K562 (cell line): ENCODE data around the gene MYO7A. TPM values are rescaled to one million over a fixed set of nuclear protein-coding genes. Genes with fewer than 3 reads are reported as not detected.

Experiments
- ATAC-seq: fragments of 200-7000 bp; cut with Tn5 transposase; 3 replicates; pipeline ENCODE4 v1.9.1; 2020; ENCODE audit warnings: moderate library complexity
- BruUV-seq: library from RNA; stranded (reverse); fragments of 400-500 nt; replicated peaks from 2 replicates; lab custom pipeline; 2021; lab: Mats Ljungman, UMichigan
- CTCF ChIA-PET: fragments of 300-600 bp; formaldehyde crosslinking; extraction: SDS; loops from one replicate; lab custom pipeline; 2021; ENCODE audit warnings: low intra/inter-chr PET ratio; lab: Yijun Ruan, JAX
- POLR2A ChIA-PET: fragments of 300-600, 350-650 bp; sonication (Branson Sonifier 250); formaldehyde crosslinking; extraction: SDS; loops from one replicate; lab custom pipeline; 2021; ENCODE audit warnings: antibody characterized with exemption, inconsistent platforms; lab: Yijun Ruan, JAX
- DNase-seq, 4 experiments: peaks; one replicate each; pipeline versions ENCODE4 v3.0.0 to v3.0.0-alpha.2; 2011 to 2018; ENCODE audit warnings: low spot score in 3 of 4, mixed read lengths in 3 of 4; ENCODE audit errors: extremely low read depth in 1 of 4
- FAIRE-seq: peaks from 2 replicates; lab custom pipeline; 2011; peaks lifted over from hg19 to GRCh38; lab: Jason Lieb, UNC
- H2AFZ ChIP-seq: 2 replicates; pipeline ENCODE4 v1.6.0; 2011; ENCODE audit warnings: low read depth, low read length, control low read depth, inconsistent platforms
- H3K27ac ChIP-seq: fragments of 200-600 bp; 3 replicates; pipeline ENCODE4 v1.8.0; 2011; ENCODE audit warnings: low read depth, mild to moderate bottlenecking, control low read depth, inconsistent platforms, low read length, moderate library complexity, mixed read lengths; ENCODE audit errors: extremely low read depth
- H3K27me3 ChIP-seq, 2 experiments: fragments of 300-600 bp in 1 of 2; 2 replicates in 1 of 2; 3 replicates in 1 of 2; pipeline versions ENCODE4 v1.6.0 to v1.8.0; 2011; ENCODE audit warnings: inconsistent platforms in 2 of 2, low read length in 2 of 2, mild to moderate bottlenecking in 1 of 2, mixed read lengths in 1 of 2, moderate library complexity in 1 of 2; ENCODE audit not compliant: control insufficient read depth in 2 of 2, insufficient read depth in 2 of 2
- H3K36me3 ChIP-seq: fragments of 300-600 bp; 3 replicates; pipeline ENCODE4 v1.8.0; 2011; ENCODE audit warnings: mild to moderate bottlenecking, low read length, inconsistent platforms; ENCODE audit not compliant: control insufficient read depth, insufficient read depth
- H3K4me1 ChIP-seq, 2 experiments: fragments of 200-600 bp in 1 of 2; replicated peaks in 1 of 2; 2 replicates in 1 of 2; 3 replicates in 1 of 2; pipeline versions ENCODE4 v1.5.1 to v1.8.0; 2011; ENCODE audit warnings: inconsistent platforms in 2 of 2, low read length in 2 of 2, mild to moderate bottlenecking in 1 of 2, mixed read lengths in 1 of 2, moderate library complexity in 1 of 2; ENCODE audit not compliant: control insufficient read depth in 2 of 2, insufficient read depth in 2 of 2
- H3K4me2 ChIP-seq: 2 replicates; pipeline ENCODE4 v1.6.1; 2011; ENCODE audit warnings: low read length, control low read depth, inconsistent platforms, mixed read lengths; ENCODE audit not compliant: insufficient read depth
- H3K4me3 ChIP-seq: fragments of 200-600 bp; sonication (generic), shearing (Covaris generic); 2 replicates; pipeline ENCODE4 v1.5.1; 2016; ENCODE audit warnings: control low read depth, inconsistent platforms
- H3K79me2 ChIP-seq: fragments of 200-600 bp; 3 replicates; pipeline ENCODE4 v1.8.0; 2011; ENCODE audit warnings: low read length, inconsistent platforms; ENCODE audit not compliant: control insufficient read depth, insufficient read depth
- H3K9ac ChIP-seq, 2 experiments: 2 replicates each; pipeline versions ENCODE4 v1.6.0 to v1.6.1; 2011; ENCODE audit warnings: low read depth in 2 of 2, low read length in 2 of 2, control low read depth in 1 of 2, inconsistent platforms in 1 of 2, mild to moderate bottlenecking in 1 of 2, mixed read lengths in 1 of 2; ENCODE audit not compliant: insufficient read depth in 1 of 2
- H3K9me1 ChIP-seq: one replicate; pipeline ENCODE4 v1.6.0; 2011; ENCODE audit warnings: inconsistent platforms, mild to moderate bottlenecking, low read length, moderate library complexity; ENCODE audit not compliant: control insufficient read depth, insufficient read depth
- H3K9me3 ChIP-seq: replicated peaks from 2 replicates; pipeline ENCODE4 v1.5.1; 2011; ENCODE audit warnings: low read depth, low read length, inconsistent platforms; ENCODE audit not compliant: control insufficient read depth, insufficient read depth
- H4K20me1 ChIP-seq: replicated peaks from 2 replicates; pipeline ENCODE4 v1.6.1; 2011; ENCODE audit warnings: low read length, inconsistent platforms, mixed read lengths; ENCODE audit not compliant: control insufficient read depth, insufficient read depth
- ERF ChIP-seq: fragments of 450-650 bp; formaldehyde crosslinking; IDR thresholded peaks from 2 replicates; pipeline ENCODE4 v1.4.0; 2020; ENCODE audit warnings: mild to moderate bottlenecking, mixed read lengths
- HNRNPH1 ChIP-seq: fragments of 200-400 bp; formaldehyde crosslinking; optimal IDR thresholded peaks from 2 replicates; pipeline ENCODE3; 2017; ENCODE audit warnings: low read depth, mild to moderate bottlenecking, low read length, moderate library complexity
- HNRNPUL1 ChIP-seq: fragments of 200-400 bp; formaldehyde crosslinking; IDR thresholded peaks from 2 replicates; pipeline ENCODE4 v1.6.1; 2017; ENCODE audit warnings: low read length
- MCM3 ChIP-seq: fragments of 450-650 bp; IDR thresholded peaks from 2 replicates; pipeline ENCODE4 v1.6.1; 2016
- MEF2A ChIP-seq: IDR thresholded peaks from 2 replicates; pipeline ENCODE4 v1.6.1; 2011; ENCODE audit warnings: low read depth, mild to moderate bottlenecking, low read length, moderate library complexity; ENCODE audit not compliant: control insufficient read depth
- POLR2B ChIP-seq: fragments of 450-650 bp; IDR thresholded peaks from 2 replicates; pipeline ENCODE4 v1.6.1; 2018; ENCODE audit warnings: low read depth; ENCODE audit not compliant: partially characterized antibody
- PREB ChIP-seq: sonication (generic); formaldehyde crosslinking; IDR thresholded peaks from 2 replicates; pipeline ENCODE4 v1.8.1; 2023; ENCODE audit warnings: mild to moderate bottlenecking, missing genetic modification reagents
- RERE ChIP-seq: sonication (generic); formaldehyde crosslinking; IDR thresholded peaks from 2 replicates; pipeline ENCODE4 v1.8.0; 2023; ENCODE audit warnings: missing genetic modification reagents, mild to moderate bottlenecking, borderline replicate concordance
- TAF1 ChIP-seq: IDR thresholded peaks from 2 replicates; pipeline ENCODE4 v1.6.1; 2011; ENCODE audit warnings: mild to moderate bottlenecking, low read length, moderate library complexity; ENCODE audit not compliant: insufficient read depth, control insufficient read depth, severe bottlenecking; ENCODE audit errors: extremely low read depth
- TEAD4 ChIP-seq, 2 experiments: sonication (generic) in 1 of 2; formaldehyde crosslinking in 1 of 2; IDR thresholded peaks; 2 replicates each; pipeline versions ENCODE4 v1.6.1 to v1.8.0; 2012 to 2022; ENCODE audit warnings: borderline replicate concordance in 1 of 2, inconsistent platforms in 1 of 2, low read length in 1 of 2, mild to moderate bottlenecking in 1 of 2, missing genetic modification reagents in 1 of 2
- ZFP36 ChIP-seq: fragments of 150-350 bp; IDR thresholded peaks from 2 replicates; pipeline ENCODE4 v1.6.1; 2018; ENCODE audit warnings: low read length, low read depth; ENCODE audit not compliant: partially characterized antibody
- WGBS: fragments of 100-300 bp; shearing (Covaris generic); methylation state at CpG from one replicate; pipeline ENCODE4 v1.1.6; 2016; ENCODE audit warnings: low coverage, mixed read lengths; ENCODE audit not compliant: insufficient coverage; ENCODE audit errors: missing lambda C conversion rate; 5-methylcytosine and 5-hydroxymethylcytosine counted together
- in situ Hi-C: fragments of 300-500 bp; cut with MboI; formaldehyde crosslinking; loops from 4 replicates; pipeline ENCODE4 v1.15.0; 2018; ENCODE audit warnings: inconsistent platforms, mixed read lengths
- intact Hi-C: fragments of 100-400 bp; cut with micrococcal nuclease; formaldehyde crosslinking; loops from 2 replicates; pipeline ENCODE4 v1.14.2; 2022
- polyA plus RNA-seq, 8 experiments: library from polyadenylated mRNA; depleted of rRNA in 4 of 8; stranded (reverse) in 5 of 8; unstranded in 3 of 8; fragments of >200 nt; fragmentation: Nextera tagmentation in 2 of 8; fragmentation: Illumina TruSeq in 1 of 8; extraction: Ambion mirVana in 2 of 8; extraction: Trizol in 1 of 8; gene quantifications; 2 replicates each; pipeline versions ENCODE4 v1.2.1 to v1.2.3, GENCODE V29; 2011 to 2014; ENCODE audit warnings: inconsistent platforms in 1 of 8, missing spikeins in 1 of 8
- total RNA-seq, 7 experiments: library from RNA; depleted of rRNA in 6 of 7; stranded (reverse); fragments of >200 nt in 6 of 7; fragmentation: Illumina TruSeq in 2 of 7; extraction: Trizol in 2 of 7; gene quantifications; 2 replicates each; pipeline versions ENCODE4 v1.2.1 to v1.2.3, GENCODE V29; 2011 to 2021; ENCODE audit warnings: low replicate concordance in 1 of 7

MYO7A gene
- total and polyA plus RNA-seq, 9 of the 15 experiments (the other 6 are each of a cell fraction or from before 2014, with no cell fraction given), result 0.01 to 0.11 (median 0.07) TPM; not detected in 1

GRCh38 chr11:77088236-77089003, 39.6 kb upstream of the MYO7A start:
- DNase-seq, result no peak
- FAIRE-seq, result no peak
- H3K27me3 ChIP-seq, result peaks cover 0 to 30% of the 10 kb centered on the region in 2 experiments; a peak in 2 of 5 replicates
- H3K36me3 ChIP-seq, result no peaks in the 10 kb centered on the region
- H3K4me3 ChIP-seq, result no peak overlapping the region
- H3K4me1 ChIP-seq, result peaks cover 0 to 17% of the 10 kb centered on the region in 2 experiments; a peak in 3 of 5 replicates
- TF ChIP-seq POLR2B, result no peak
- no peak for TF ChIP-seq MEF2A
- no peak for TF ChIP-seq HNRNPUL1
- no peak for TF ChIP-seq TAF1
- TF ChIP-seq HNRNPH1, result no peak
- TF ChIP-seq RERE (CRISPR knock-in tag), result no peak
- no peak for TF ChIP-seq ERF (CRISPR knock-in tag)
- TF ChIP-seq PREB (CRISPR knock-in tag), result no peak
- TF ChIP-seq MCM3, result no peak
- TF ChIP-seq TEAD4 (IDR thresholded peaks at IDR 0.05; ENCODE audit: low read length), result no peak
- no peak for TF ChIP-seq TEAD4 (CRISPR knock-in tag; IDR thresholded peaks at IDR 0.05; ENCODE audit: borderline replicate concordance)
- TF ChIP-seq ZFP36, result no peak
- in situ Hi-C loops (no loop called here), intact Hi-C loops (no loop called here)
- H3K9me3 ChIP-seq, result no peaks in the 10 kb centered on the region
- no peak for ATAC-seq
- no peak overlapping the region for H3K4me2 ChIP-seq
- H2AFZ ChIP-seq, result no peak overlapping the region
- no peaks in the 10 kb centered on the region for H3K79me2 ChIP-seq
- H3K27ac ChIP-seq, result no peak overlapping the region
- H4K20me1 ChIP-seq, result peaks cover 7% of the 10 kb centered on the region; the same call in 1 of the 2 replicates
- CTCF ChIA-PET, result no interaction called here
- POLR2A ChIA-PET, result interaction anchor here (1.0 kb wide), 1 partner anchor 41 kb away, joined by 3 read pairs; no protein-coding TSS in a partner anchor
- H3K9ac ChIP-seq, result no peak overlapping the region
- no peaks in the 10 kb centered on the region for H3K9me1 ChIP-seq
- no TSS peak for BruUV-seq
- WGBS, result 14% methylated on average over 10 of the region's 11 CpGs
